GM12878 (cell line): ENCODE data around the gene ARHGEF33. TPM values are rescaled to one million over a fixed set of nuclear protein-coding genes. Genes with fewer than 3 reads are reported as not detected.

ENCODE experiments used
- ATAC-seq: fragments of 200-7000 bp; cut with Tn5 transposase; 3 replicates; pipeline ENCODE4 v1.9.1; 2020; ENCODE audit warnings: mild to moderate bottlenecking, moderate library complexity
- BruUV-seq: library from RNA; stranded (reverse); fragments of 400-500 nt; replicated peaks from 2 replicates; lab custom pipeline; 2021; lab: Mats Ljungman, UMichigan
- CTCF ChIA-PET: fragments of 300-600 bp; sonication (Branson Sonifier 250); formaldehyde crosslinking; extraction: SDS; loops from one replicate; lab custom pipeline; 2021; ENCODE audit warnings: inconsistent platforms; lab: Yijun Ruan, JAX
- POLR2A ChIA-PET: fragments of 350-600 bp; formaldehyde crosslinking; extraction: SDS; loops from one replicate; lab custom pipeline; 2021; ENCODE audit warnings: inconsistent platforms; lab: Charles Lee
- RAD21 ChIA-PET: fragments of 300-600 bp; sonication (Branson Sonifier 250); formaldehyde crosslinking; loops from one replicate; lab custom pipeline; 2023; ENCODE audit warnings: antibody characterized with exemption; ENCODE audit not compliant: unreplicated experiment; lab: Charles Lee
- SMC1A ChIA-PET: fragments of 300-600 bp; sonication (Branson Sonifier 250); formaldehyde crosslinking; loops from one replicate; lab custom pipeline; 2023; ENCODE audit not compliant: unreplicated experiment, uncharacterized antibody; lab: Charles Lee
- DNase-seq: peaks from one replicate; pipeline ENCODE4 v3.0.0-alpha.2; 2011; ENCODE audit warnings: low read depth, low spot score
- FAIRE-seq: peaks from 3 replicates; lab custom pipeline; 2011; peaks lifted over from hg19 to GRCh38; lab: Jason Lieb, UNC
- H2AFZ ChIP-seq: 2 replicates; pipeline ENCODE4 v1.6.0; 2011; ENCODE audit warnings: low read depth, low read length, control low read depth; ENCODE audit not compliant: control insufficient read depth
- H3K27ac ChIP-seq: 2 replicates; pipeline ENCODE4 v1.5.1; 2011; ENCODE audit warnings: control low read depth; ENCODE audit not compliant: control insufficient read depth, insufficient read depth
- H3K27me3 ChIP-seq, 2 experiments: replicated peaks in 1 of 2; 2 replicates each; pipeline versions ENCODE4 v1.6.0 to v1.6.1; 2011; ENCODE audit warnings: low read length in 1 of 2; ENCODE audit not compliant: control insufficient read depth in 2 of 2, insufficient read depth in 2 of 2
- H3K36me3 ChIP-seq, 2 experiments: 2 replicates each; pipeline ENCODE4 v1.5.1; 2011; ENCODE audit warnings: low read length in 1 of 2; ENCODE audit not compliant: control insufficient read depth in 2 of 2, insufficient read depth in 2 of 2
- H3K4me1 ChIP-seq: 2 replicates; pipeline ENCODE4 v1.6.1; 2011; ENCODE audit warnings: mild to moderate bottlenecking, low read length, moderate library complexity, mixed read lengths; ENCODE audit not compliant: control insufficient read depth, insufficient read depth
- H3K4me2 ChIP-seq: 2 replicates; pipeline ENCODE4 v1.6.0; 2011; ENCODE audit warnings: control low read depth; ENCODE audit not compliant: control insufficient read depth, insufficient read depth
- H3K4me3 ChIP-seq: fragments of 200-600 bp; sonication (generic); 2 replicates; pipeline ENCODE4 v1.5.1; 2016
- H3K79me2 ChIP-seq: 2 replicates; pipeline ENCODE4 v1.6.0; 2011; ENCODE audit warnings: low read length; ENCODE audit not compliant: control insufficient read depth, insufficient read depth
- H3K9ac ChIP-seq: 2 replicates; pipeline ENCODE4 v1.8.0; 2011; ENCODE audit warnings: low read length, control low read depth, mixed read lengths; ENCODE audit not compliant: control insufficient read depth, insufficient read depth
- H3K9me3 ChIP-seq: replicated peaks from 3 replicates; pipeline ENCODE4 v1.5.1; 2011; ENCODE audit warnings: mild to moderate bottlenecking, low read length; ENCODE audit not compliant: control insufficient read depth, insufficient read depth
- H4K20me1 ChIP-seq: 2 replicates; pipeline ENCODE4 v1.6.0; 2011; ENCODE audit not compliant: control insufficient read depth, insufficient read depth
- ASH2L ChIP-seq: fragments of 300-600, 200-600 bp; sonication (generic); IDR thresholded peaks from 2 replicates; pipeline ENCODE4 v1.6.1; 2017; ENCODE audit warnings: low read depth, mild to moderate bottlenecking, borderline replicate concordance
- CBX5 ChIP-seq: sonication (generic); IDR thresholded peaks from 2 replicates; pipeline ENCODE4 v1.6.1; 2016; ENCODE audit warnings: low read depth, moderate library complexity, mild to moderate bottlenecking, inconsistent platforms
- CHD2 ChIP-seq: IDR thresholded peaks from 2 replicates; pipeline ENCODE4 v1.6.1; 2011; ENCODE audit warnings: low read depth, low read length, improper control_type of control experiment, borderline replicate concordance
- CREM ChIP-seq: IDR thresholded peaks from 2 replicates; pipeline ENCODE4 v1.6.1; 2014; ENCODE audit warnings: antibody characterized with exemption, low read depth
- E2F8 ChIP-seq: fragments of 450-650 bp; IDR thresholded peaks from 2 replicates; pipeline ENCODE4 v1.6.1; 2018; ENCODE audit warnings: mild to moderate bottlenecking, low read depth, moderate library complexity; ENCODE audit not compliant: partially characterized antibody
- HDAC6 ChIP-seq: fragments of 200-600 bp; sonication (generic); IDR thresholded peaks from one replicate; pipeline ENCODE4 v1.8.0; 2017; ENCODE audit warnings: antibody characterized with exemption; ENCODE audit not compliant: unreplicated experiment
- IKZF1 ChIP-seq: fragments of 450-650 bp; conservative IDR thresholded peaks from 2 replicates; pipeline ENCODE4 v1.6.1; 2017; ENCODE audit warnings: antibody characterized with exemption, mild to moderate bottlenecking
- IKZF2 ChIP-seq, 2 experiments: fragments of 450-650 bp; IDR thresholded peaks; 2 replicates each; pipeline ENCODE4 v1.6.1; 2017; ENCODE audit warnings: mild to moderate bottlenecking in 2 of 2, moderate library complexity in 2 of 2
- KLF5 ChIP-seq: fragments of 450-650 bp; IDR thresholded peaks from 2 replicates; pipeline ENCODE4 v1.6.1; 2014; ENCODE audit warnings: mild to moderate bottlenecking; ENCODE audit not compliant: partially characterized antibody
- MYB ChIP-seq: fragments of 150-350 bp; IDR thresholded peaks from 2 replicates; pipeline ENCODE4 v1.6.1; 2014; ENCODE audit warnings: mild to moderate bottlenecking, low read depth, low read length, borderline replicate concordance
- MYC ChIP-seq: IDR thresholded peaks from 2 replicates; pipeline ENCODE4 v1.6.1; 2011; ENCODE audit warnings: mild to moderate bottlenecking, low read length, moderate library complexity, inconsistent platforms; ENCODE audit not compliant: insufficient read depth, insufficient replicate concordance, insufficient read length, severe bottlenecking
- NR2C1 ChIP-seq: fragments of 450-650 bp; IDR thresholded peaks from 2 replicates; pipeline ENCODE4 v1.6.1; 2017; ENCODE audit warnings: antibody characterized with exemption, mild to moderate bottlenecking, moderate library complexity
- PAX5 ChIP-seq: IDR thresholded peaks from 2 replicates; pipeline ENCODE4 v1.6.1; 2011; ENCODE audit warnings: low read depth, low read length, borderline replicate concordance
- RAD21 ChIP-seq: IDR thresholded peaks from 2 replicates; pipeline ENCODE4 v1.6.1; 2011; ENCODE audit warnings: mild to moderate bottlenecking, low read depth, low read length, moderate library complexity; ENCODE audit not compliant: insufficient read depth
- SUZ12 ChIP-seq: fragments of 200-600 bp; sonication (generic); IDR thresholded peaks from one replicate; pipeline ENCODE4 v1.6.1; 2018; ENCODE audit warnings: antibody characterized with exemption, mild to moderate bottlenecking; ENCODE audit not compliant: unreplicated experiment
- TCF7 ChIP-seq: IDR thresholded peaks from 2 replicates; pipeline ENCODE4 v1.6.1; 2014; ENCODE audit warnings: antibody characterized with exemption, borderline replicate concordance
- ZBED1 ChIP-seq: IDR thresholded peaks from 2 replicates; pipeline ENCODE4 v1.6.1; 2016; ENCODE audit warnings: borderline replicate concordance
- ZBTB11 ChIP-seq: fragments of 450-650 bp; formaldehyde crosslinking; IDR thresholded peaks from 2 replicates; pipeline ENCODE4 v1.5.0; 2022; ENCODE audit warnings: mild to moderate bottlenecking, missing genetic modification characterization
- WGBS: methylation state at CpG from one replicate; pipeline ENCODE4 v1.1.6; 2016; ENCODE audit warnings: low lambda C conversion rate; ENCODE audit not compliant: insufficient replicate concordance, insufficient coverage; ENCODE audit errors: missing lambda C conversion rate; 5-methylcytosine and 5-hydroxymethylcytosine counted together
- in situ Hi-C: fragments of 300-500 bp; cut with MboI; formaldehyde crosslinking; loops from 9 replicates; pipeline ENCODE4 v1.14.3; 2018; ENCODE audit warnings: mixed read lengths
- intact Hi-C: fragments of 100-400 bp; cut with micrococcal nuclease; formaldehyde crosslinking; loops from one replicate; pipeline ENCODE4 v1.14.2; 2022; ENCODE audit not compliant: unreplicated experiment
- polyA plus RNA-seq, 11 experiments: library from polyadenylated mRNA; depleted of rRNA in 4 of 11; unstranded in 6 of 11; stranded (reverse) in 5 of 11; fragments of >200 nt; fragmentation: Nextera tagmentation in 4 of 11; fragmentation: Illumina TruSeq in 1 of 11; extraction: Ambion mirVana in 4 of 11; extraction: Trizol in 1 of 11; gene quantifications; 1 replicate in 1 of 11; 2 replicates in 10 of 11; pipeline versions ENCODE4 v1.2.1 to v1.2.3, GENCODE V29; 2011 to 2016; ENCODE audit warnings: inconsistent platforms in 2 of 11, missing spikeins in 2 of 11, low read depth in 1 of 11
- total RNA-seq, 4 experiments: library from RNA; depleted of rRNA in 3 of 4; stranded (reverse); fragments of >200 nt in 3 of 4; fragmentation: Illumina TruSeq in 1 of 4; extraction: Trizol in 1 of 4; gene quantifications; 2 replicates each; pipeline versions ENCODE4 v1.2.1 to v1.2.3, GENCODE V29; 2013 to 2021

The ARHGEF33 gene
- total and polyA plus RNA-seq, 10 of the 15 experiments (the other 5 are each of a cell fraction or from before 2014, with no cell fraction given), result 0.01 to 0.08 (median 0.05) TPM; not detected in 4

DNA sequence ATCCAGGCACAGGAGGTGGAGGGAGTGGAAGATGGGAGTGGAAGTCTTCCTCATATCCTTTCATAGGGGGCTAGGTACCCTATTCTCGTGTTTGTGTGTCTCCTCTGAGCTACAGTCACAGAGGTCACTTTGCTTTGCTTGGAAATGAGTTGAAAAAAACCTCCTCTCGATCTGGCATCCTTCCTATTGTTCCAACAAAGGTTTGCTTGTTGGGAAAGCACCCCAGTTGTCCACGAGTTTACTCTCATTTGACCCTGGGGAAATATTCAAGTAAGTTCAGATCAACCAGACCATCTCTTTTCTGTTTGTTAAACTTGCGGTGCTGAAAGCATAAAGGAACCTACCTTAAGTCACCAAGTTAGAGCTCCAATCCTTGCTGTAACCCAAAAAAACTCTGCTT, 59.3 kb downstream of the ARHGEF33 start:
- ATAC-seq, result no peak
- ChIA-PET POLR2A (no interaction called here), CTCF (interaction anchor here (0.9 to 7.8 kb wide), 7 partner anchors 9 to 280 kb away, joined by 3 to 319 read pairs (median 6); partner anchors contain the start of gene SOS1)

More for the DNA sequence above, 59.3 kb downstream of the ARHGEF33 start:
- no peaks in the 10 kb centered on the region for H3K79me2 ChIP-seq
- H3K4me3 ChIP-seq, result no peak overlapping the region
- ChIA-PET SMC1A (interaction anchor here (1.9 to 5.8 kb wide), 3 partner anchors 44 to 279 kb away, joined by 6 to 145 read pairs (median 6); no protein-coding TSS in a partner anchor), RAD21 (interaction anchor here (6.8 kb wide), 1 partner anchor 279 kb away, joined by 160 read pairs; no protein-coding TSS in a partner anchor)
- TF ChIP-seq ZBED1, result no peak
- no peak for TF ChIP-seq SUZ12
- no peak for TF ChIP-seq IKZF2 (IDR thresholded peaks at IDR 0.05)
- no peak for TF ChIP-seq MYB
- TF ChIP-seq HDAC6, result no peak
- no peak for TF ChIP-seq MYC
- no peak for TF ChIP-seq TCF7
- no peak for TF ChIP-seq ZBTB11
- TF ChIP-seq KLF5, result no peak
- TF ChIP-seq CHD2, result no peak
- no peak for TF ChIP-seq CBX5
- TF ChIP-seq IKZF1, result no peak
- no peak for TF ChIP-seq PAX5
- TF ChIP-seq CREM, result no peak
- no peak for TF ChIP-seq ASH2L
- no peak for TF ChIP-seq NR2C1
- no peak for TF ChIP-seq E2F8
- TF ChIP-seq RAD21, result no peak
- H3K27ac ChIP-seq, result no peak overlapping the region
- no peaks in the 10 kb centered on the region for H3K36me3 ChIP-seq
- BruUV-seq, result no TSS peak
- H3K27me3 ChIP-seq, result no peaks in the 10 kb centered on the region
- no peaks in the 10 kb centered on the region for H4K20me1 ChIP-seq
- H2AFZ ChIP-seq, result no peak overlapping the region
- whole genome bisulfite sequencing, result 16% methylated on average over 4 of the region's 4 CpGs
- intact Hi-C loops, result loop anchor here (5.0 kb wide), 1 partner anchor 108 kb away; no protein-coding TSS in a partner anchor
- in situ Hi-C loops, result loop anchor here (5.0 kb wide), 1 partner anchor 278 kb away; no protein-coding TSS in a partner anchor
- no peak overlapping the region for H3K9ac ChIP-seq
- no peak for DNase-seq
- no peaks in the 10 kb centered on the region for H3K9me3 ChIP-seq
- no peaks in the 10 kb centered on the region for H3K4me1 ChIP-seq
- no peak overlapping the region for H3K4me2 ChIP-seq
- FAIRE-seq, result no peak
